Stimulated activated naive CD8-positive, alpha-beta T cell treated with anti-CD3 and anti-CD28 coated beads, Interleukin-15, Interleukin-2, amounts not matched to agents 100 ng/mL and 50 ng/mL, for 24 hours (primary cell): Measurements from ENCODE around the gene HMGN3.

Experiments used
- H3K27ac Mint-ChIP-seq: one replicate; pipeline ENCODE4 v1.8.0; 2021; ENCODE audit warnings: mild to moderate bottlenecking, mixed read lengths
- H3K27me3 Mint-ChIP-seq: one replicate; pipeline ENCODE4 v1.8.0; 2021; ENCODE audit warnings: mixed read lengths
- H3K36me3 Mint-ChIP-seq: one replicate; pipeline ENCODE4 v1.8.0; 2021; ENCODE audit warnings: low read depth, mixed read lengths
- H3K4me1 Mint-ChIP-seq: one replicate; pipeline ENCODE4 v1.8.0; 2021; ENCODE audit warnings: low read depth, mixed read lengths
- H3K4me3 Mint-ChIP-seq: one replicate; pipeline ENCODE4 v1.8.0; 2021; ENCODE audit warnings: mild to moderate bottlenecking, mixed read lengths
- H3K9me3 Mint-ChIP-seq: one replicate; pipeline ENCODE4 v1.8.0; 2021; ENCODE audit warnings: mixed read lengths

The HMGN3 gene

GRCh38 chr6:79246891-79247290 lies 12.4 kb upstream of the HMGN3 start:
- Mint-ChIP-seq H3K27me3 (no peaks in the 10 kb centered on the region), H3K9me3 (no peaks in the 10 kb centered on the region), H3K4me3 (no peak overlapping the region), H3K4me1 (no peaks in the 10 kb centered on the region), H3K27ac (no peak overlapping the region), H3K36me3 (no peaks in the 10 kb centered on the region)

DNA sequence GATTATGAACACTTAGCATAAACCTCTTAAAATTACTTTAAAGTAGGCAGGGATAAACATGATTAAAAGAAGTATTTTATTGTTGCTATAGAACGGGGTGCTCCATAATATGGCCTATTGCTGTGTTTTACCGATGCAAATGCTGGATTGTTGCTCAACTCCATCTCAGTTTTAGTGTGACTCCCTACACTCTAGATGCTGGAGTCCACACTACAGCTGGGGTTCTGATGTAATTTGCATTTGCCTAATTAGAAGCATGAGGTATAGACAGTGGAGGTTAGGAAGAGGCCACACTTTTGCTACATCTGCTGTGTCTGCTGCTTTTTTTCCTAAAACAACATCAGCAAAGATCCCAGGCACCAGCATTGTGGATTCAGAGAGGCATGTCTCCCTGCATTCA lies 6.7 kb upstream of the HMGN3 start:
- H3K36me3 Mint-ChIP-seq: no peaks in the 10 kb centered on the region
- peaks cover 6% of the 10 kb centered on the region for H3K4me1 Mint-ChIP-seq
- H3K4me3 Mint-ChIP-seq: no peak overlapping the region
- no peaks in the 10 kb centered on the region for H3K9me3 Mint-ChIP-seq
- H3K27me3 Mint-ChIP-seq: no peaks in the 10 kb centered on the region
- H3K27ac Mint-ChIP-seq: no peak overlapping the region

- H3K36me3 Mint-ChIP-seq: no peaks in the 10 kb centered on the region
- no peak overlapping the region for H3K4me3 Mint-ChIP-seq
- no peaks in the 10 kb centered on the region for H3K27me3 Mint-ChIP-seq
- H3K4me1 Mint-ChIP-seq: peaks cover 6% of the 10 kb centered on the region
- H3K9me3 Mint-ChIP-seq: no peaks in the 10 kb centered on the region
- H3K27ac Mint-ChIP-seq: no peak overlapping the region
Measured at GRCh38 chr6:79240509-79240908, 6.0 kb upstream of the HMGN3 start.

DNA sequence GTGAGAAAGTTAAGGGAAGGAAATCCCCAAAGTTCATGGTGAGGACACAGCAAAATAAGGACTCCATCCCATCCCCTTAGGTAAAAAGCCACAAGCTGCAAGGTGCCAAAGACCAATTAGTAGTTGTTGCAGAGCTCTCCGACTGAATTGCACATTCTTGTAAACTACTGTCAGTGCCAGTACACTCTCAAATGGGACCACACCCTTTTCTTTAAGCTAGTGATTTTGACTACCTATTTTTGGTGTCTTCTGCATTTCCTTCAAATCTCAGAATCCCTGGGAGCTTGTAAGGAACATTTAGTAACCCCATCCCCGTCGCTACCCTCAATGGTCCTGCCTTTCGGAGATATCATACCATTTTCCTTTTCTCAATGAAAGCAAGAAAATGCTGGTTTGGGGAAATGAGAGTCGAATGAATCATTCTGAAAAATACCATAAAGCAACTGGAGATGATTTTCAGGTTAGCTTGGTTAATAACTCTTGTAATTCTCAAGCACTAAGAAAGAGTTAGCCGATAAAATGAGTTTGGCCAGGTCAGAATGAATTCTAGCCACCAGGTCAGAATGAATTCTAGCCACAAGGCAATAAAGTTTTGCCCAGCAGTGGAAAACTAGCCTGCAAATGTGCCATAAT lies 5.2 kb upstream of the HMGN3 start:
- Mint-ChIP-seq H3K27ac (no peak overlapping the region), H3K4me1 (peaks cover 8% of the 10 kb centered on the region), H3K27me3 (no peaks in the 10 kb centered on the region), H3K4me3 (no peak overlapping the region), H3K9me3 (no peaks in the 10 kb centered on the region), H3K36me3 (no peaks in the 10 kb centered on the region)

DNA sequence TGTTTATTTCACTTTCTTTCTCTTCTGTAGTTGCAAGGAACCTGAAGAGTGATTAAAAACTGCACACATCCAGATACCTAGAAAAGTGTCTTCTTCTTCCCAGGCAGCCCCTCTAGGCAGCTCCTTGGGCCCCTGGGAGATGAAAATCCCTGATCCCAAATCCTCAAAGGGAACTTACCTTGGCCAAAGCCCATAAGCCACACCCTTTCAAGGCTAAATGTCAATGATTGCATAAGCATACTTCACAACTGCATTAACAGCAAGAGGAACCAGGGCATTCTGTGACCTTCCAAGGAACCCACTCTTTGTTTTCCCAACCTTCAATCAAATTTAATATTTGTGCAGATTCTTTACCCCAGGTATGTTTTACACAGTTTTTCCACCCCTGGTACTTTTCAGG lies 4.4 kb upstream of the HMGN3 start:
- Mint-ChIP-seq H3K4me1 (peaks cover 10% of the 10 kb centered on the region), H3K27me3 (no peaks in the 10 kb centered on the region), H3K27ac (no peak overlapping the region), H3K9me3 (no peaks in the 10 kb centered on the region), H3K36me3 (no peaks in the 10 kb centered on the region), H3K4me3 (no peak overlapping the region)

DNA sequence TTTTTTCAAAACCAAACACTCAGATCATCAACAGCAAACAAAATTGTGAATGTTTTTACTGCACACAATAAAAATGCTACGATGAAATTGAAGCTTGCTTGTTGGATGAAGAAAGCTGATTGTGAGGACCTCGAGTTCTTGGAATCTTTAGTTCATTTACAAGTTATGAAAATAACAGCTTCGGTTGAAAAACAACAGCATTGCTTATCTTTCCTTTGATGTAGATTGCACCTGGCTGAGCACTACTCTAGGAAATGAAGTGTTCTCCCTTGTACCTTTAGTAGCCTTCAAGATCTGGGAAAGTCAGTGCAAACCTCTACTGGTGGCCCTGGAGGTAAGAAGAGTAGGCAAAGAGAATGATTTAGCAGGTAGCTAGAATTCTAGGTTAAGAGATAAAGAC lies 2.2 kb upstream of the HMGN3 start:
- Mint-ChIP-seq H3K4me1 (peaks cover 23% of the 10 kb centered on the region), H3K27ac (no peak overlapping the region), H3K9me3 (no peaks in the 10 kb centered on the region), H3K4me3 (no peak overlapping the region), H3K27me3 (no peaks in the 10 kb centered on the region), H3K36me3 (no peaks in the 10 kb centered on the region)

- Mint-ChIP-seq H3K4me3 (peak overlapping the region; percentile 96), H3K27ac (peak overlapping the region; percentile 92), H3K27me3 (no peaks in the 10 kb centered on the region), H3K9me3 (no peaks in the 10 kb centered on the region), H3K36me3 (peaks cover 3% of the 10 kb centered on the region), H3K4me1 (peaks cover 28% of the 10 kb centered on the region)
Measured at GRCh38 chr6:79233611-79234149, 802 bp downstream of the HMGN3 start.

DNA sequence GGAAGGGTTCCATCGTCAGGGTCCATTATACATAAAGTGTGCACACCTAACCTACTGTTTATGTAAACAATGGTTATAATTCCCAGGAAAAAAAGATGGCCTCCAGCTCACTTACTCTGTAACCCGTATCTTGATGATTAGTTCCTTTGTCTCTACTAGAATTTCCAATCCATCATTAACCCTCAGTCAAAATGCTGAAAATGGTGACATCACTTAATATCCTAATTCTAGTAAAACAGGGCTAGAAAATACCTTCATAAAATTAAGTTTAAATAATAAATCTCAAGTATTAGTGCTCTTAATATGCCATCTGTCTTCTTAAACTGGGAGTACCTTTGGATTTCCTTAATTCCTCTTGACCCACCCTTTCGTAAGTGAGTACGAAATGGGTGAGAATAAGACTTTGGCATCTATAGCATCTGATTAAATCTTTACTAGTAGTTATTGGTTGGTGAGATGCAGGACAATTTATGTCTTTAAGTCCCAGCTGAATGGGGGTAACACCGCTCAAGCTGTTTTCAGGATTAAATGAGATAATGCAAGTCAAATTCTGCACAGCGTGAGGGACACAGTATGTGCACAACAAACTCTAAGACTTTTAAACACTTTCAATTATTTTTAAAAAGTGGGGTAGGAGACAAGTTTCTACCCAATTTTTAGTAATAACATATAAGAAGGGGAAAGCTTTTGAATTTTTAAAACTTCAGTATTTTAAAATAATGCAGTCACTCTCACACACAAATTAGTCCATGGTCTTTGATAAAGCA lies 1.6 kb downstream of the HMGN3 start:
- Mint-ChIP-seq H3K9me3 (no peaks in the 10 kb centered on the region), H3K27me3 (no peaks in the 10 kb centered on the region), H3K36me3 (peaks cover 8% of the 10 kb centered on the region), H3K27ac (no peak overlapping the region), H3K4me1 (peaks cover 28% of the 10 kb centered on the region), H3K4me3 (peak overlapping the region; percentile 96)

GRCh38 chr6:79231666-79232065 lies 2.8 kb downstream of the HMGN3 start:
- Mint-ChIP-seq H3K27ac (no peak overlapping the region), H3K9me3 (no peaks in the 10 kb centered on the region), H3K4me3 (peak overlapping the region; percentile 19), H3K36me3 (peaks cover 12% of the 10 kb centered on the region), H3K27me3 (no peaks in the 10 kb centered on the region), H3K4me1 (peaks cover 28% of the 10 kb centered on the region)

- no peaks in the 10 kb centered on the region for H3K9me3 Mint-ChIP-seq
- H3K36me3 Mint-ChIP-seq: peaks cover 12% of the 10 kb centered on the region
- H3K27me3 Mint-ChIP-seq: no peaks in the 10 kb centered on the region
- no peak overlapping the region for H3K4me3 Mint-ChIP-seq
- no peak overlapping the region for H3K27ac Mint-ChIP-seq
- H3K4me1 Mint-ChIP-seq: peaks cover 28% of the 10 kb centered on the region
Measured at GRCh38 chr6:79231101-79231500, 3.4 kb downstream of the HMGN3 start.

DNA sequence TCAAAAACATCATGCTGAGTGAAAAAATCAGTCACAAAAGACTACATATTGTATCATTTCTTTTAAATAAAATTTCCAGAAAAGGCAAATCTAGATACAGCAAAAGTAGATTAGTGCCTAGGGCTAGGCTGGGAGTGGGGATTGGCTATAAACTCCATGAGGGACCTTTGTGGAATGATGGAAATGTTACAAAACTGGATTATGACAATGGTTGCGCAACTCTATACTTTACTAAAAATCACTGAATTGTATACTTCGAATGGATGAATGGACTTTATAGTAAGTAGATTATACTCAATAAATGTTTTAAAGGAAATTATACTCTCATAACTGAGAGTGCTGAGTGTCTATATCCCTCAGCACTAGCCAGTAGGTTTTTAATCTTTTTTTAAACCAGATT lies 4.3 kb downstream of the HMGN3 start:
- H3K9me3 Mint-ChIP-seq: no peaks in the 10 kb centered on the region

GRCh38 chr6:79227445-79227844 lies 7.0 kb downstream of the HMGN3 start:
- H3K4me1 Mint-ChIP-seq: peaks cover 16% of the 10 kb centered on the region
- no peaks in the 10 kb centered on the region for H3K27me3 Mint-ChIP-seq
- no peaks in the 10 kb centered on the region for H3K9me3 Mint-ChIP-seq
- peaks cover 13% of the 10 kb centered on the region for H3K36me3 Mint-ChIP-seq
- H3K27ac Mint-ChIP-seq: no peak overlapping the region
- H3K4me3 Mint-ChIP-seq: no peak overlapping the region

More for the DNA sequence above, 4.3 kb downstream of the HMGN3 start:
- no peak overlapping the region for H3K27ac Mint-ChIP-seq
- H3K36me3 Mint-ChIP-seq: peaks cover 12% of the 10 kb centered on the region
- peaks cover 28% of the 10 kb centered on the region for H3K4me1 Mint-ChIP-seq
- H3K4me3 Mint-ChIP-seq: no peak overlapping the region
- H3K27me3 Mint-ChIP-seq: no peaks in the 10 kb centered on the region

DNA sequence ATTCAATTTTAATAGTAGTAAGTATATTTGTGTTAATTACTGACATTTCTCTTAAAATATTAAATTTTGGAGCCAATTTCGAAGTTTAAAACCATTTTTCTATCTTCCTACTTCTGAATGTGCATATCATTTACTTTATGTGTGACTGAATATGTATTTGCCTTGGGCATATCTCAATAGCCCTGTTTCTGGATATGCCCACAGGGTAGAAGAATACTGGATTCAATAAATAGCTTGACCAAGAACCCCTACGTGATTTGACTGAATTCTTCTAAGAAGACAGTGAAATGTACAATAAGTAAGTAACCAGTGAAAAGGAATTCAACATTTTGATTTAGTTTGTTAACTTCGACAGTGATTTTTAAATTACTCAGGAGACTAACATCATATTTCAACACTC lies 7.8 kb downstream of the HMGN3 start:
- Mint-ChIP-seq H3K9me3 (no peaks in the 10 kb centered on the region), H3K36me3 (peaks cover 17% of the 10 kb centered on the region), H3K27ac (no peak overlapping the region), H3K27me3 (no peaks in the 10 kb centered on the region), H3K4me3 (no peak overlapping the region), H3K4me1 (peaks cover 10% of the 10 kb centered on the region)

- Mint-ChIP-seq H3K9me3 (no peaks in the 10 kb centered on the region), H3K36me3 (peaks cover 17% of the 10 kb centered on the region), H3K27me3 (no peaks in the 10 kb centered on the region), H3K4me3 (no peak overlapping the region), H3K27ac (no peak overlapping the region), H3K4me1 (peaks cover 3% of the 10 kb centered on the region)
Measured at GRCh38 chr6:79225717-79226599, 8.5 kb downstream of the HMGN3 start.
